ENCODE results near the gene SYT8.

DNA sequence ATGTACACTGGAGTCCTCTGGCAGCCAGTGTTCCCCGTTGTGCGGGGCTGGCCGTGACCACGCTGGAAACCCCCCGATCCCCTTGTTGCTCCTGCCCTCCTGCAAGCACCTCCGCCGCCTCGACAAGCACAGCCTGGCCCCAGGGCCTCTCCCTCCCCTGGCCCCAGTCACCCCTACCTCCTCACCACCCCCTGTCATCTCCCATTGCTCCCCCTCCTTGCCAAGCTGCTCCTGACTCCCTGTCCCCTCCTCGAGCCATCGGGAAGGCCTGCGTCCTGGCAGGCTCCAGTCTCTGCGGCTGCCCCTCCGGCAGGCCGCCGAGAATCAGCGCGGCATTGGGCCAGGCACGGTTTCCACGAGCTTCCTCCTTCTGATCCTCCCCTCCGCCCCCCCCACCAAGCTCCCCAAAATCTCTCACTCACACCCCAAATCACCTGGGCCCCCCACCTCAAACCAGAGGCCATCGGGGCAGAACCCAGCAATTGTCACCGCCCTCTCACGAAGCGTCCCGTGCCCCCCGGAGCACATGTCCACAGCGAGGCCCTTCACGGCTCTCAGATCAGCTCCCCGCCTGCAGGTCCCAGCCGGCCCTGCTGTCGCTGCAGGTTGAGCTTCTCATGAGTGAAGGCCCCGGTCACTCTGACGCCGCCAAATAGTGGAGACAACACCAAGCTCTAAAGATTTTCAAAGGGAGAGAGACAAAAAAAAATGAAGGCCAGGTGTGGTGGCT, 12.4 kb downstream of the SYT8 start:
- TF ChIP-seq, protein P1, sequence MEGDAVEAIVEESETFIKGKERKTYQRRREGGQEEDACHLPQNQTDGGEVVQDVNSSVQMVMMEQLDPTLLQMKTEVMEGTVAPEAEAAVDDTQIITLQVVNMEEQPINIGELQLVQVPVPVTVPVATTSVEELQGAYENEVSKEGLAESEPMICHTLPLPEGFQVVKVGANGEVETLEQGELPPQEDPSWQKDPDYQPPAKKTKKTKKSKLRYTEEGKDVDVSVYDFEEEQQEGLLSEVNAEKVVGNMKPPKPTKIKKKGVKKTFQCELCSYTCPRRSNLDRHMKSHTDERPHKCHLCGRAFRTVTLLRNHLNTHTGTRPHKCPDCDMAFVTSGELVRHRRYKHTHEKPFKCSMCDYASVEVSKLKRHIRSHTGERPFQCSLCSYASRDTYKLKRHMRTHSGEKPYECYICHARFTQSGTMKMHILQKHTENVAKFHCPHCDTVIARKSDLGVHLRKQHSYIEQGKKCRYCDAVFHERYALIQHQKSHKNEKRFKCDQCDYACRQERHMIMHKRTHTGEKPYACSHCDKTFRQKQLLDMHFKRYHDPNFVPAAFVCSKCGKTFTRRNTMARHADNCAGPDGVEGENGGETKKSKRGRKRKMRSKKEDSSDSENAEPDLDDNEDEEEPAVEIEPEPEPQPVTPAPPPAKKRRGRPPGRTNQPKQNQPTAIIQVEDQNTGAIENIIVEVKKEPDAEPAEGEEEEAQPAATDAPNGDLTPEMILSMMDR (IDR thresholded peaks at IDR 0.05; ENCODE audit: insufficient read depth, low read length): no peak
- TF ChIP-seq POLR2AphosphoS5 (IDR thresholded peaks at IDR 0.05; ENCODE audit: low read depth) (no peak), SPI1 (IDR thresholded peaks at IDR 0.05; ENCODE audit: borderline replicate concordance, low read depth) (no peak), GABPA (IDR thresholded peaks at IDR 0.05; ENCODE audit: low read depth) (no peak)
- TF ChIP-seq, protein P2, sequence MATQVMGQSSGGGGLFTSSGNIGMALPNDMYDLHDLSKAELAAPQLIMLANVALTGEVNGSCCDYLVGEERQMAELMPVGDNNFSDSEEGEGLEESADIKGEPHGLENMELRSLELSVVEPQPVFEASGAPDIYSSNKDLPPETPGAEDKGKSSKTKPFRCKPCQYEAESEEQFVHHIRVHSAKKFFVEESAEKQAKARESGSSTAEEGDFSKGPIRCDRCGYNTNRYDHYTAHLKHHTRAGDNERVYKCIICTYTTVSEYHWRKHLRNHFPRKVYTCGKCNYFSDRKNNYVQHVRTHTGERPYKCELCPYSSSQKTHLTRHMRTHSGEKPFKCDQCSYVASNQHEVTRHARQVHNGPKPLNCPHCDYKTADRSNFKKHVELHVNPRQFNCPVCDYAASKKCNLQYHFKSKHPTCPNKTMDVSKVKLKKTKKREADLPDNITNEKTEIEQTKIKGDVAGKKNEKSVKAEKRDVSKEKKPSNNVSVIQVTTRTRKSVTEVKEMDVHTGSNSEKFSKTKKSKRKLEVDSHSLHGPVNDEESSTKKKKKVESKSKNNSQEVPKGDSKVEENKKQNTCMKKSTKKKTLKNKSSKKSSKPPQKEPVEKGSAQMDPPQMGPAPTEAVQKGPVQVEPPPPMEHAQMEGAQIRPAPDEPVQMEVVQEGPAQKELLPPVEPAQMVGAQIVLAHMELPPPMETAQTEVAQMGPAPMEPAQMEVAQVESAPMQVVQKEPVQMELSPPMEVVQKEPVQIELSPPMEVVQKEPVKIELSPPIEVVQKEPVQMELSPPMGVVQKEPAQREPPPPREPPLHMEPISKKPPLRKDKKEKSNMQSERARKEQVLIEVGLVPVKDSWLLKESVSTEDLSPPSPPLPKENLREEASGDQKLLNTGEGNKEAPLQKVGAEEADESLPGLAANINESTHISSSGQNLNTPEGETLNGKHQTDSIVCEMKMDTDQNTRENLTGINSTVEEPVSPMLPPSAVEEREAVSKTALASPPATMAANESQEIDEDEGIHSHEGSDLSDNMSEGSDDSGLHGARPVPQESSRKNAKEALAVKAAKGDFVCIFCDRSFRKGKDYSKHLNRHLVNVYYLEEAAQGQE (IDR thresholded peaks at IDR 0.05; ENCODE audit: insufficient replicate concordance, low read depth): no peak

Data from HL-60 (cell line).